Nephron progenitor cell (in vitro differentiated cells): Measurements from ENCODE around the gene FMNL3.

Source experiments
- DNase-seq: peaks from one replicate; pipeline ENCODE4 v3.0.0; 2021
- H3K27ac Mint-ChIP-seq: 2 replicates; pipeline ENCODE4 v1.8.0; 2021; ENCODE audit warnings: mild to moderate bottlenecking, moderate library complexity, mixed read lengths
- H3K27me3 Mint-ChIP-seq: 2 replicates; pipeline ENCODE4 v1.8.0; 2021; ENCODE audit warnings: mild to moderate bottlenecking, low read depth, mixed read lengths; ENCODE audit not compliant: poor library complexity
- H3K36me3 Mint-ChIP-seq: 2 replicates; pipeline ENCODE4 v1.8.0; 2021; ENCODE audit warnings: low read depth, mixed read lengths
- H3K4me1 Mint-ChIP-seq: 2 replicates; pipeline ENCODE4 v1.8.0; 2021; ENCODE audit warnings: mixed read lengths
- H3K4me3 Mint-ChIP-seq: 2 replicates; pipeline ENCODE4 v1.8.0; 2021; ENCODE audit warnings: mild to moderate bottlenecking, moderate library complexity, mixed read lengths
- H3K9me3 Mint-ChIP-seq: 2 replicates; pipeline ENCODE4 v1.8.0; 2021; ENCODE audit warnings: mild to moderate bottlenecking, moderate library complexity, mixed read lengths
- CTCF ChIP-seq: fragments of 200-600 bp; sonication (generic); IDR thresholded peaks from 2 replicates; pipeline ENCODE4 v1.5.0; 2021; ENCODE audit warnings: antibody characterized with exemption

FMNL3 gene

GRCh38 chr12:49644620-49644994, 62.6 kb downstream of the FMNL3 start:
- peak; percentile 77 for DNase-seq
- H3K4me1 Mint-ChIP-seq, result peaks cover 43% of the 10 kb centered on the region
- H3K27ac Mint-ChIP-seq, result no peak overlapping the region
- peaks cover 2% of the 10 kb centered on the region for H3K27me3 Mint-ChIP-seq
- peak; percentile 91 for TF ChIP-seq CTCF
- H3K9me3 Mint-ChIP-seq, result no peaks in the 10 kb centered on the region
- H3K36me3 Mint-ChIP-seq, result peaks cover 40% of the 10 kb centered on the region
- no peak overlapping the region for H3K4me3 Mint-ChIP-seq

- peaks cover 43% of the 10 kb centered on the region for H3K4me1 Mint-ChIP-seq
- no peaks in the 10 kb centered on the region for H3K9me3 Mint-ChIP-seq
- peaks cover 41% of the 10 kb centered on the region for H3K36me3 Mint-ChIP-seq
- H3K27me3 Mint-ChIP-seq, result peaks cover 2% of the 10 kb centered on the region
- no peak for DNase-seq
- H3K27ac Mint-ChIP-seq, result peak overlapping the region; percentile 43
- no peak for TF ChIP-seq CTCF
- no peak overlapping the region for H3K4me3 Mint-ChIP-seq
Observed at GRCh38 chr12:49643961-49644619, 63.1 kb downstream of the FMNL3 start.

GRCh38 chr12:49643135-49643534, 64.1 kb downstream of the FMNL3 start:
- no peak for TF ChIP-seq CTCF
- H3K4me3 Mint-ChIP-seq, result no peak overlapping the region
- no peaks in the 10 kb centered on the region for H3K9me3 Mint-ChIP-seq
- H3K4me1 Mint-ChIP-seq, result peaks cover 36% of the 10 kb centered on the region
- no peak for DNase-seq
- no peak overlapping the region for H3K27ac Mint-ChIP-seq
- H3K36me3 Mint-ChIP-seq, result peaks cover 34% of the 10 kb centered on the region
- H3K27me3 Mint-ChIP-seq, result peaks cover 2% of the 10 kb centered on the region

GRCh38 chr12:49642370-49642802, 64.8 kb downstream of the FMNL3 start:
- H3K4me3 Mint-ChIP-seq, result no peak overlapping the region
- H3K9me3 Mint-ChIP-seq, result no peaks in the 10 kb centered on the region
- H3K4me1 Mint-ChIP-seq, result peaks cover 37% of the 10 kb centered on the region
- TF ChIP-seq CTCF, result no peak
- H3K27me3 Mint-ChIP-seq, result no peaks in the 10 kb centered on the region
- H3K36me3 Mint-ChIP-seq, result peaks cover 29% of the 10 kb centered on the region
- DNase-seq, result no peak
- H3K27ac Mint-ChIP-seq, result peak overlapping the region; percentile 77

GRCh38 chr12:49641748-49642369, 65.3 kb downstream of the FMNL3 start:
- DNase-seq, result no peak
- Mint-ChIP-seq H3K27ac (no peak overlapping the region), H3K4me3 (no peak overlapping the region)

More at GRCh38 chr12:49641748-49642369, 65.3 kb downstream of the FMNL3 start:
- Mint-ChIP-seq H3K36me3 (peaks cover 23% of the 10 kb centered on the region), H3K9me3 (no peaks in the 10 kb centered on the region), H3K27me3 (no peaks in the 10 kb centered on the region), H3K4me1 (peaks cover 37% of the 10 kb centered on the region)
- no peak for TF ChIP-seq CTCF
